Mesangial cell (primary cell): ENCODE results near the gene SYNE4. TPM values are rescaled to one million over a fixed set of nuclear protein-coding genes. Genes with fewer than 3 reads are reported as not detected.

Experiments
- total RNA-seq: library from RNA; depleted of rRNA; stranded (reverse); fragments of >200 nt; gene quantifications from 2 replicates; pipeline ENCODE4 v1.2.3, GENCODE V29; 2015

SYNE4 gene, protein sequence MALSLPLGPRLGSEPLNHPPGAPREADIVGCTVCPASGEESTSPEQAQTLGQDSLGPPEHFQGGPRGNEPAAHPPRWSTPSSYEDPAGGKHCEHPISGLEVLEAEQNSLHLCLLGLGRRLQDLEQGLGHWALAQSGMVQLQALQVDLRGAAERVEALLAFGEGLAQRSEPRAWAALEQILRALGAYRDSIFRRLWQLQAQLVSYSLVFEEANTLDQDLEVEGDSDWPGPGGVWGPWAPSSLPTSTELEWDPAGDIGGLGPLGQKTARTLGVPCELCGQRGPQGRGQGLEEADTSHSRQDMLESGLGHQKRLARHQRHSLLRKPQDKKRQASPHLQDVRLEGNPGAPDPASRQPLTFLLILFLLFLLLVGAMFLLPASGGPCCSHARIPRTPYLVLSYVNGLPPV
- 0.81 and 3.4 TPM in 2 replicates for total RNA-seq

GRCh38 chr19:36008336-36008978 lies at the start of gene SYNE4:
SYNE4 (minus strand) TSS chr19:36008813; CDS start chr19:36008681, 132 bp downstream.

GRCh38 chr19:36054733-36055686 lies 46.4 kb upstream of the SYNE4 start, which contains the start of gene WDR62:
WDR62 (plus strand) TSS chr19:36054897; CDS start chr19:36054972, 75 bp downstream.

GRCh38 chr19:36054119-36054732 lies 45.6 kb upstream of the SYNE4 start, which contains the start of gene THAP8:
THAP8 (minus strand) TSS chr19:36054285; CDS start chr19:36054217, 68 bp downstream.

GRCh38 chr19:36032251-36033104 lies 23.9 kb upstream of the SYNE4 start, which contains the start of gene CLIP3:
CLIP3 (minus strand) TSS chr19:36032873; CDS start chr19:36032357, 516 bp downstream.

GRCh38 chr19:36014012-36014924 lies 5.7 kb upstream of the SYNE4 start, which contains the start of gene ALKBH6:
ALKBH6 (minus strand) TSS chr19:36014213; CDS start chr19:36013397, 816 bp downstream.

DNA sequence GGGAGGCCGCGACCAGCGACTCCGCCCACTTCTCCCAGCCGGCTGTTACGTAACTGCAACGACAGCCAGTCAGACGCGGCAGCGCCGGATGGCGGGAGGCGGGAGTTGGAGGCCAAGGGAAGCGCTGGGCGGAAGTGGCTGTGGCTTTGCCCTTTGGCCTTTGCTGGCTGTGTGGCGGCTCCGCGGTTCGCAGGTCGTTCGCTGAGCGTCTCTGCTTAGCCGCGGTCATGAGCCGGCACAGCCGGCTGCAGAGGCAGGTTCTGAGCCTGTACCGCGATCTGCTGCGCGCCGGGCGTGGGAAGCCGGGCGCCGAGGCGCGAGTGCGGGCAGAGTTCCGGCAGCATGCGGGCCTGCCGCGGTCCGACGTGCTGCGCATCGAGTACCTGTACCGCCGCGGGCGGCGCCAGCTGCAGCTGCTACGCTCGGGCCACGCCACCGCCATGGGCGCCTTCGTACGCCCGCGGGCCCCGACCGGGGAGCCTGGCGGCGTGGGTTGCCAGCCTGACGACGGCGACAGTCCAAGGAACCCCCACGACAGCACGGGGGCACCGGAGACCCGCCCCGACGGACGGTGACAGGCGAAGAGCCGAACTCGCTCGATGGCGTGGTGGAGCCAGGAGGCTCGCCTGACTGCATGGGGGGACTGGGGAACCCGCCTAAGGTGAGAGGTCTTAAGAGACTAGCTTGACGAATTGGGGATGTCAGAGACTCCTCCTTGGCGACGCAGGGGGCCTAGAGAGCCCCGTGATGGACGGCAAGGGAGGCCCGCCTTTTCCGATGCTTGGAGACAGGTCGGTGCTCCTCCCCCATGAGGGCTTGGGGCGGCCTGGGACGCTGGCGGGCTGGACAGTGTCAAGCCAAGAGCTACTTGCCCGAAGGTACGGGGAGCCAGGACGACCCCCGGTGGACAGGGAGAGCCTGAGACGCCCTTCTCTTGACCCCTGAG lies 13.3 kb downstream of the SYNE4 start, which contains the start of gene SDHAF1:
SDHAF1 (plus strand) TSS at position 141 of the 946 bp plus-strand sequence; CDS start at position 228, 87 bp downstream.

Other genes starting within 250 kb of the SYNE4 start
- 8.4 and 14.8 TPM in 2 replicates for gene ARHGAP33, start 233.2 kb downstream of the SYNE4 start, total RNA-seq
- not detected in 2 replicates for gene PRODH2, start 196.0 kb downstream of the SYNE4 start, total RNA-seq
- gene NPHS1, start 156.3 kb downstream of the SYNE4 start, total RNA-seq = 0.13 TPM in 1 of 2 replicates, not detected in the other
- gene KIRREL2, start 151.9 kb downstream of the SYNE4 start, total RNA-seq = under 0.01 and 0.16 TPM in 2 replicates
- 9.8 and 33.7 TPM in 2 replicates for gene APLP1, start 140.2 kb downstream of the SYNE4 start, total RNA-seq
- gene NFKBID, start 108.3 kb downstream of the SYNE4 start, total RNA-seq = 2.9 and 7.6 TPM in 2 replicates
- 0.38 TPM in 1 of 2 replicates, not detected in the other for gene HCST, start 106.3 kb downstream of the SYNE4 start, total RNA-seq
- not detected in 2 replicates for gene TYROBP, start 100.5 kb downstream of the SYNE4 start, total RNA-seq
- 10.4 and 19.8 TPM in 2 replicates for gene LRFN3, start 72.4 kb downstream of the SYNE4 start, total RNA-seq
- 24.4 and 26.4 TPM in 2 replicates for gene SDHAF1, start 13.6 kb downstream of the SYNE4 start, total RNA-seq
- 22.9 and 33.4 TPM in 2 replicates for gene ALKBH6, start 5.4 kb upstream of the SYNE4 start, total RNA-seq
- gene CLIP3, start 24.1 kb upstream of the SYNE4 start, total RNA-seq = 2.6 and 31.9 TPM in 2 replicates
- 4.4 and 15.3 TPM in 2 replicates for gene THAP8, start 45.5 kb upstream of the SYNE4 start, total RNA-seq
- 1.8 and 22.5 TPM in 2 replicates for gene WDR62, start 46.1 kb upstream of the SYNE4 start, total RNA-seq
- not detected in 2 replicates for gene OVOL3, start 102.3 kb upstream of the SYNE4 start, total RNA-seq
- 106 and 123 TPM in 2 replicates for gene POLR2I, start 106.1 kb upstream of the SYNE4 start, total RNA-seq
- gene TBCB, start 106.7 kb upstream of the SYNE4 start, total RNA-seq = 291 and 344 TPM in 2 replicates
- gene CAPNS1, start 131.3 kb upstream of the SYNE4 start, total RNA-seq = 323 and 352 TPM in 2 replicates
- 0.76 and 1.6 TPM in 2 replicates for gene COX7A1, start 143.6 kb upstream of the SYNE4 start, total RNA-seq
- gene ZNF565, start 205.9 kb upstream of the SYNE4 start, total RNA-seq = 0.81 and 3.2 TPM in 2 replicates
- gene ZNF146, start 206.3 kb upstream of the SYNE4 start, total RNA-seq = 46.8 and 52.6 TPM in 2 replicates